ENCODE data around the gene CNTNAP2.

DNA sequence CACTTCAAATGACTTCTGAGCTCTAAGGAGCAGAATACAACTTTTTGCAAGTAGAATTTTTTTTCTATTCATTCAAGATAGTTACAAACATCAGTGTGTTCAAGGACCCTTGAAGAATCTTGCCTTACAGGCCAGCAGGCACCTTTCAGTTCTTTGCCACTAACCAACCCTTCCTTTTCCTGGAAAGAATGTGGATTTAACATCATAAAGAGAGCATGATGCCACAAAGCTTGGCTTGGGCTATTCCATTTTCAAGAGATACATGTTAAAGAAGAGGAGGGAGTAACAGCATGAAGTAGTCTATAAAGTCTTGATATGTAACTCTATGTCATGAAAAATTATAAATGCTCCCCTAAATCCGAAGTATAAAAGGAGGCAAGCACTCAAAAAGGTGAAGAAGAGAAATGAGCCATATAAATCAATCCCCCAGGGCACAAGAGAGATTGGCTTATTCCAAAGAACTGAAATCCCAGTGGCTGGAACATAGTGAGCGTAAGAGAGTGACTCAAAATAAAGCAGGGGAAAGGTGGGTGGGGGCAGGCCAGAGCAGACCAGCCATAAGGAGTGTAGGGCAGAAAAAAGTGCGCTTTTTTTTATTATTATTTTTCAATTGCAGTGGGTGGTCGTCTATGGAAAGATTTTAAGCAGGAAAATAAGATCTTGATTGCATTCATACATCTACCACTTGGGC, 1448.3 kb downstream of the CNTNAP2 start:
- TF ChIP-seq, protein P1, sequence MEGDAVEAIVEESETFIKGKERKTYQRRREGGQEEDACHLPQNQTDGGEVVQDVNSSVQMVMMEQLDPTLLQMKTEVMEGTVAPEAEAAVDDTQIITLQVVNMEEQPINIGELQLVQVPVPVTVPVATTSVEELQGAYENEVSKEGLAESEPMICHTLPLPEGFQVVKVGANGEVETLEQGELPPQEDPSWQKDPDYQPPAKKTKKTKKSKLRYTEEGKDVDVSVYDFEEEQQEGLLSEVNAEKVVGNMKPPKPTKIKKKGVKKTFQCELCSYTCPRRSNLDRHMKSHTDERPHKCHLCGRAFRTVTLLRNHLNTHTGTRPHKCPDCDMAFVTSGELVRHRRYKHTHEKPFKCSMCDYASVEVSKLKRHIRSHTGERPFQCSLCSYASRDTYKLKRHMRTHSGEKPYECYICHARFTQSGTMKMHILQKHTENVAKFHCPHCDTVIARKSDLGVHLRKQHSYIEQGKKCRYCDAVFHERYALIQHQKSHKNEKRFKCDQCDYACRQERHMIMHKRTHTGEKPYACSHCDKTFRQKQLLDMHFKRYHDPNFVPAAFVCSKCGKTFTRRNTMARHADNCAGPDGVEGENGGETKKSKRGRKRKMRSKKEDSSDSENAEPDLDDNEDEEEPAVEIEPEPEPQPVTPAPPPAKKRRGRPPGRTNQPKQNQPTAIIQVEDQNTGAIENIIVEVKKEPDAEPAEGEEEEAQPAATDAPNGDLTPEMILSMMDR (conservative IDR thresholded peaks at IDR 0.05; ENCODE audit: low read length), result no peak
- no peak for TF ChIP-seq EZH2phosphoT487 (IDR thresholded peaks at IDR 0.05; ENCODE audit: borderline replicate concordance, low read depth, low read length)
